KMS-11 (cell line): ENCODE results near the gene ITGB6.

Source experiments
- H2AFZ ChIP-seq: fragments of 200-600 bp; sonication (generic); 2 replicates; pipeline ENCODE4 v1.6.1; 2016; ENCODE audit warnings: antibody characterized with exemption, mixed run types, low read depth
- H3K27ac ChIP-seq: fragments of 200-600 bp; sonication (generic); 2 replicates; pipeline ENCODE4 v1.6.1; 2016; ENCODE audit warnings: mild to moderate bottlenecking, mixed run types
- H3K27me3 ChIP-seq: fragments of 200-600 bp; sonication (generic); 2 replicates; pipeline ENCODE4 v1.6.1; 2017; ENCODE audit warnings: mild to moderate bottlenecking, low read depth, mixed run types, moderate library complexity; ENCODE audit not compliant: insufficient read depth
- H3K36me3 ChIP-seq: fragments of 200-600 bp; sonication (generic); 2 replicates; pipeline ENCODE4 v1.6.1; 2017; ENCODE audit warnings: mild to moderate bottlenecking, mixed run types; ENCODE audit not compliant: insufficient read depth
- H3K4me1 ChIP-seq: fragments of 200-600 bp; sonication (generic); 2 replicates; pipeline ENCODE4 v1.6.1; 2016; ENCODE audit warnings: mild to moderate bottlenecking, low read depth, mixed run types; ENCODE audit not compliant: poor library complexity, severe bottlenecking
- H3K4me2 ChIP-seq: fragments of 200-600 bp; sonication (generic); 2 replicates; pipeline ENCODE4 v1.7.0; 2016; ENCODE audit warnings: mild to moderate bottlenecking, mixed run types
- H3K4me3 ChIP-seq: fragments of 200-600 bp; sonication (generic); IDR thresholded peaks from 2 replicates; pipeline ENCODE4 v1.6.1; 2017; ENCODE audit warnings: low read depth, low read length, mixed read lengths; ENCODE audit not compliant: insufficient read depth
- H3K79me2 ChIP-seq: fragments of 200-600 bp; sonication (generic); 2 replicates; pipeline ENCODE4 v1.6.1; 2016; ENCODE audit warnings: low read depth, mixed run types; ENCODE audit not compliant: insufficient read depth
- H3K9ac ChIP-seq: fragments of 200-600 bp; sonication (generic); 2 replicates; pipeline ENCODE4 v1.6.1; 2016; ENCODE audit warnings: mild to moderate bottlenecking, mixed run types
- H4K20me1 ChIP-seq: fragments of 200-600 bp; sonication (generic); 2 replicates; pipeline ENCODE4 v1.6.1; 2016; ENCODE audit warnings: mild to moderate bottlenecking, mixed run types; ENCODE audit not compliant: insufficient read depth
- CTCF ChIP-seq: fragments of 200-600 bp; sonication (generic); conservative IDR thresholded peaks from 2 replicates; pipeline ENCODE4 v1.6.1; 2017; ENCODE audit warnings: low read depth, mild to moderate bottlenecking, antibody characterized with exemption, low read length, moderate library complexity, mixed read lengths

The ITGB6 gene

GRCh38 chr2:160110674-160111239 is 89.3 kb downstream of the ITGB6 start:
- no peaks in the 10 kb centered on the region for H4K20me1 ChIP-seq
- H3K27me3 ChIP-seq: no peaks in the 10 kb centered on the region
- no peak for TF ChIP-seq CTCF
- H3K27ac ChIP-seq: no peak overlapping the region
- no peak overlapping the region for H3K9ac ChIP-seq
- H2AFZ ChIP-seq: no peak overlapping the region
- no peak overlapping the region for H3K4me2 ChIP-seq
- H3K4me3 ChIP-seq: no peak overlapping the region
- no peaks in the 10 kb centered on the region for H3K79me2 ChIP-seq
- no peaks in the 10 kb centered on the region for H3K36me3 ChIP-seq
- H3K4me1 ChIP-seq: no peaks in the 10 kb centered on the region

- no peak overlapping the region for H3K4me2 ChIP-seq
- no peak overlapping the region for H2AFZ ChIP-seq
- H3K27me3 ChIP-seq: no peaks in the 10 kb centered on the region
- no peak overlapping the region for H3K9ac ChIP-seq
- no peaks in the 10 kb centered on the region for H3K36me3 ChIP-seq
- no peaks in the 10 kb centered on the region for H3K4me1 ChIP-seq
- no peak overlapping the region for H3K27ac ChIP-seq
- no peak overlapping the region for H3K4me3 ChIP-seq
- H3K79me2 ChIP-seq: no peaks in the 10 kb centered on the region
- no peaks in the 10 kb centered on the region for H4K20me1 ChIP-seq
- TF ChIP-seq CTCF: peak; percentile 86
Measured at GRCh38 chr2:160109939-160110673, 90.0 kb downstream of the ITGB6 start.

- Histone ChIP-seq H2AFZ (no peak overlapping the region), H3K4me3 (no peak overlapping the region), H4K20me1 (no peaks in the 10 kb centered on the region), H3K27me3 (no peaks in the 10 kb centered on the region), H3K27ac (no peak overlapping the region), H3K4me2 (no peak overlapping the region), H3K36me3 (no peaks in the 10 kb centered on the region), H3K79me2 (no peaks in the 10 kb centered on the region), H3K9ac (no peak overlapping the region), H3K4me1 (no peaks in the 10 kb centered on the region)
- no peak for TF ChIP-seq CTCF
Measured at GRCh38 chr2:160109243-160109642, 90.8 kb downstream of the ITGB6 start.

- Histone ChIP-seq H3K27me3 (no peaks in the 10 kb centered on the region), H2AFZ (no peak overlapping the region), H3K9ac (no peak overlapping the region), H3K79me2 (no peaks in the 10 kb centered on the region), H3K36me3 (no peaks in the 10 kb centered on the region), H3K27ac (no peak overlapping the region), H3K4me1 (no peaks in the 10 kb centered on the region), H3K4me2 (no peak overlapping the region), H3K4me3 (no peak overlapping the region), H4K20me1 (no peaks in the 10 kb centered on the region)
- TF ChIP-seq CTCF: no peak
Measured at GRCh38 chr2:160108646-160109045, 91.4 kb downstream of the ITGB6 start.
